Fibroblast of lung (primary cell): Measurements from ENCODE around the gene GIMAP1. TPM values are rescaled to one million over a fixed set of nuclear protein-coding genes. Genes with fewer than 3 reads are reported as not detected.

Experiments
- DNase-seq, 2 donors: peaks; one replicate each; pipeline versions ENCODE4 v3.0.0 to v3.0.0-alpha.2; 2010; ENCODE audit warnings: low read depth in 2 of 2
- H2AFZ ChIP-seq: 2 replicates; pipeline ENCODE4 v1.5.1; 2012; ENCODE audit warnings: low read length, control low read depth, inconsistent platforms
- H3K27ac ChIP-seq: 2 replicates; pipeline ENCODE4 v1.5.1; 2011; ENCODE audit warnings: low read length, control low read depth; ENCODE audit not compliant: insufficient read depth
- H3K27me3 ChIP-seq: 2 replicates; pipeline ENCODE4 v1.5.1; 2011; ENCODE audit warnings: mild to moderate bottlenecking, low read length; ENCODE audit not compliant: control insufficient read depth, insufficient read depth
- H3K36me3 ChIP-seq: 2 replicates; pipeline ENCODE4 v1.5.1; 2011; ENCODE audit warnings: low read length; ENCODE audit not compliant: control insufficient read depth, insufficient read depth
- H3K4me1 ChIP-seq: 2 replicates; pipeline ENCODE4 v1.5.1; 2011; ENCODE audit warnings: low read length; ENCODE audit not compliant: control insufficient read depth, insufficient read depth; ENCODE audit errors: extremely low read depth
- H3K4me2 ChIP-seq: 2 replicates; pipeline ENCODE4 v1.5.1; 2011; ENCODE audit warnings: low read length, control low read depth; ENCODE audit not compliant: insufficient read depth; ENCODE audit errors: extremely low read depth
- H3K4me3 ChIP-seq, 4 experiments: fragments of 200-600 bp in 1 of 4; sonication (generic) in 1 of 4; replicated peaks in 1 of 4; 2 replicates each; pipeline ENCODE4 v1.5.1; 2011 to 2016; ENCODE audit warnings: low read length in 4 of 4, low read depth in 3 of 4, mild to moderate bottlenecking in 3 of 4, control low read depth in 2 of 4, inconsistent platforms in 1 of 4, mixed read lengths in 1 of 4; ENCODE audit not compliant: insufficient read depth in 1 of 4; ENCODE audit errors: control extremely low read depth in 1 of 4
- H3K79me2 ChIP-seq: 2 replicates; pipeline ENCODE4 v1.5.1; 2012; ENCODE audit warnings: mild to moderate bottlenecking, low read length, inconsistent platforms; ENCODE audit not compliant: control insufficient read depth, insufficient read depth
- H3K9ac ChIP-seq: 2 replicates; pipeline ENCODE4 v1.5.1; 2011; ENCODE audit warnings: mild to moderate bottlenecking, low read length, control low read depth; ENCODE audit not compliant: insufficient read depth
- H3K9me3 ChIP-seq: 2 replicates; pipeline ENCODE4 v1.5.1; 2012; ENCODE audit warnings: low read depth, low read length; ENCODE audit not compliant: control insufficient read depth, insufficient read depth
- H4K20me1 ChIP-seq: 2 replicates; pipeline ENCODE4 v1.5.1; 2011; ENCODE audit warnings: low read length; ENCODE audit not compliant: control insufficient read depth, insufficient read depth; ENCODE audit errors: extremely low read depth
- CTCF ChIP-seq, 2 donors: IDR thresholded peaks in 1 of 2; conservative IDR thresholded peaks in 1 of 2; 1 replicate in 1 of 2; 2 replicates in 1 of 2; pipeline ENCODE4 v1.5.1; 2011 to 2012; ENCODE audit warnings: low read length in 2 of 2, control low read depth in 1 of 2, inconsistent platforms in 1 of 2, low read depth in 1 of 2, mild to moderate bottlenecking in 1 of 2
- EZH2 ChIP-seq: IDR thresholded peaks from 2 replicates; pipeline ENCODE4 v1.5.1; 2012; ENCODE audit warnings: low read length, control low read depth, mild to moderate bottlenecking; ENCODE audit errors: missing control alignments
- polyA plus RNA-seq, 2 donors: library from polyadenylated mRNA; depleted of rRNA in 1 of 2; stranded (reverse) in 1 of 2; unstranded in 1 of 2; fragments of >200 nt; gene quantifications; 2 replicates each; pipeline ENCODE4 v1.2.1, GENCODE V29; 2011 to 2012; ENCODE audit warnings: missing spikeins in 1 of 2
- total RNA-seq: library from RNA; depleted of rRNA; stranded (reverse); fragments of >200 nt; gene quantifications from 2 replicates; pipeline ENCODE4 v1.2.1, GENCODE V29; 2014

GIMAP1 gene
- total and polyA plus RNA-seq, 2 donors (not counting 1 experiment from before 2014, with no cell fraction given): under 0.01 to 0.01 TPM

GRCh38 chr7:150719436-150719835 lies 3.0 kb downstream of the GIMAP1 start:
- DNase-seq: no peak
- Histone ChIP-seq H2AFZ (no peak overlapping the region), H3K4me1 (no peaks in the 10 kb centered on the region), H3K79me2 (no peaks in the 10 kb centered on the region), H3K4me3 (no peak overlapping the region), H3K4me2 (no peak overlapping the region), H4K20me1 (no peaks in the 10 kb centered on the region), H3K9ac (no peak overlapping the region), H3K27ac (no peak overlapping the region), H3K9me3 (no peaks in the 10 kb centered on the region), H3K27me3 (no peaks in the 10 kb centered on the region), H3K36me3 (no peaks in the 10 kb centered on the region)
- TF ChIP-seq EZH2 (no peak), CTCF (conservative IDR thresholded peaks at IDR 0.05 in 1 of 2, IDR thresholded peaks at IDR 0.05 in 1 of 2; ENCODE audit: low read depth in 1 of 2, low read length in 2 of 2) (no peak)

GRCh38 chr7:150719960-150720891 lies 3.8 kb downstream of the GIMAP1 start:
- Histone ChIP-seq H3K27ac (no peak overlapping the region), H3K27me3 (no peaks in the 10 kb centered on the region), H2AFZ (no peak overlapping the region), H3K4me1 (no peaks in the 10 kb centered on the region), H3K9me3 (no peaks in the 10 kb centered on the region), H3K4me2 (no peak overlapping the region), H3K4me3 (no peak overlapping the region), H3K79me2 (no peaks in the 10 kb centered on the region), H4K20me1 (no peaks in the 10 kb centered on the region), H3K9ac (no peak overlapping the region), H3K36me3 (no peaks in the 10 kb centered on the region)
- no peak for DNase-seq
- TF ChIP-seq CTCF (conservative IDR thresholded peaks at IDR 0.05 in 1 of 2, IDR thresholded peaks at IDR 0.05 in 1 of 2; ENCODE audit: low read depth in 1 of 2, low read length in 2 of 2) (no peak), EZH2 (no peak)

- no peak overlapping the region for H3K4me3 ChIP-seq
- H4K20me1 ChIP-seq: no peaks in the 10 kb centered on the region
- no peaks in the 10 kb centered on the region for H3K27me3 ChIP-seq
- no peak for DNase-seq
- no peaks in the 10 kb centered on the region for H3K79me2 ChIP-seq
- no peaks in the 10 kb centered on the region for H3K36me3 ChIP-seq
- no peak overlapping the region for H2AFZ ChIP-seq
- H3K9ac ChIP-seq: no peak overlapping the region
- H3K9me3 ChIP-seq: no peaks in the 10 kb centered on the region
- TF ChIP-seq CTCF (conservative IDR thresholded peaks at IDR 0.05 in 1 of 2, IDR thresholded peaks at IDR 0.05 in 1 of 2; ENCODE audit: low read depth in 1 of 2, low read length in 2 of 2) (no peak), EZH2 (no peak)
- no peaks in the 10 kb centered on the region for H3K4me1 ChIP-seq
- no peak overlapping the region for H3K4me2 ChIP-seq
- H3K27ac ChIP-seq: no peak overlapping the region
These were observed 5.6 kb downstream of the GIMAP1 start for GRCh38 chr7:150721970-150722373.
